SK-N-SH treated with all-trans-retinoic acid at 6 μM for 48 hours (cell line): ENCODE measurements around the gene EXOC4.

Experiments used
- ARNTL ChIP-seq: fragments of 450-650 bp; formaldehyde crosslinking; IDR thresholded peaks from 2 replicates; pipeline ENCODE4 v1.5.0; 2020; ENCODE audit warnings: low read depth, mild to moderate bottlenecking, moderate library complexity, borderline replicate concordance
- CSDC2 ChIP-seq: fragments of 250-450 bp; sonication (Bioruptor Pico); IDR thresholded peaks from 2 replicates; pipeline ENCODE4 v1.5.0; 2020; ENCODE audit warnings: mild to moderate bottlenecking, moderate library complexity
- SNAI2 ChIP-seq: fragments of 250-450 bp; sonication (Bioruptor Pico); IDR thresholded peaks from 2 replicates; pipeline ENCODE4 v1.5.0; 2020; ENCODE audit warnings: mild to moderate bottlenecking, moderate library complexity

GRCh38 chr7:133478591-133479135 lies 225.8 kb downstream of the EXOC4 start:
- TF ChIP-seq CSDC2 (CRISPR knock-in tag) (no peak), SNAI2 (CRISPR knock-in tag) (no peak), ARNTL (CRISPR knock-in tag) (no peak)
